Esophagus muscularis mucosa (tissue), 4 donors: Measurements from ENCODE around the gene KDM7A. TPM values are rescaled to one million over a fixed set of nuclear protein-coding genes. Genes with fewer than 3 reads are reported as not detected.

ENCODE experiments used
- DNase-seq: peaks from one replicate; pipeline ENCODE4 v3.0.0-alpha.2; 2017; ENCODE audit errors: extremely low spot score
- H3K27ac ChIP-seq, 4 donors: fragments of 200-600 bp; sonication (generic); replicated peaks in 1 of 4; 1 replicate in 3 of 4; 2 replicates in 1 of 4; pipeline ENCODE4 v1.5.1; 2016 to 2019; ENCODE audit warnings: mild to moderate bottlenecking in 1 of 4
- H3K27me3 ChIP-seq, 4 donors: fragments of 200-600 bp; sonication (generic); one replicate each; pipeline versions ENCODE4 v1.5.1 to v1.6.0; 2016 to 2019
- H3K36me3 ChIP-seq, 4 donors: fragments of 200-600 bp; sonication (generic); one replicate each; pipeline ENCODE4 v1.5.1; 2016 to 2019
- H3K4me1 ChIP-seq, 4 donors: fragments of 200-600 bp; sonication (generic); one replicate each; pipeline ENCODE4 v1.5.1; 2016 to 2019
- H3K4me3 ChIP-seq, 4 donors: fragments of 200-600 bp; sonication (generic); 1 replicate in 2 of 4; 2 replicates in 2 of 4; pipeline ENCODE4 v1.5.1; 2016 to 2019; ENCODE audit warnings: mild to moderate bottlenecking in 4 of 4, moderate library complexity in 1 of 4
- H3K9me3 ChIP-seq, 4 donors: fragments of 200-600 bp; sonication (generic); 1 replicate in 3 of 4; 2 replicates in 1 of 4; pipeline ENCODE4 v1.5.1; 2016 to 2019
- EP300 ChIP-seq: sonication (generic); formaldehyde crosslinking; IDR thresholded peaks from one replicate; pipeline ENCODE4 v1.6.1; 2017; ENCODE audit warnings: antibody characterized with exemption
- POLR2A ChIP-seq: fragments of 450-650 bp; IDR thresholded peaks from one replicate; pipeline ENCODE4 v1.6.1; 2017; ENCODE audit warnings: antibody characterized with exemption, moderate library complexity, mild to moderate bottlenecking, low read depth
- POLR2AphosphoS5 ChIP-seq, 2 donors: sonication (generic); formaldehyde crosslinking; IDR thresholded peaks; one replicate each; pipeline ENCODE4 v1.6.1; 2017; ENCODE audit warnings: antibody characterized with exemption in 2 of 2
- WGBS: methylation state at CpG from one replicate; pipeline ENCODE4 v1.1.5; 2018; 5-methylcytosine and 5-hydroxymethylcytosine counted together
- intact Hi-C: fragments of 100-400 bp; cut with DNase I; formaldehyde crosslinking; loops from one replicate; pipeline ENCODE4 v1.15.1; 2023
- total RNA-seq, 4 donors: library from RNA; depleted of rRNA; stranded (reverse); fragments of >200 nt; gene quantifications; one replicate each; pipeline versions ENCODE4 v1.1.0 to v1.2.1, GENCODE V29; 2016
- TF ChIP-seq, protein P1 (sequence below), 3 experiments: fragments of 200-600 bp in 2 of 3; fragments of 450-650 bp in 1 of 3; sonication (generic) in 2 of 3; IDR thresholded peaks; one replicate each; pipeline ENCODE4 v1.5.1; 2017 to 2019; ENCODE audit warnings: antibody characterized with exemption in 3 of 3, mild to moderate bottlenecking in 2 of 3, moderate library complexity in 1 of 3

Gene KDM7A
- total RNA-seq, 4 donors from 2014 or later: 13.5 to 23.7 (median 19.5) TPM

DNA sequence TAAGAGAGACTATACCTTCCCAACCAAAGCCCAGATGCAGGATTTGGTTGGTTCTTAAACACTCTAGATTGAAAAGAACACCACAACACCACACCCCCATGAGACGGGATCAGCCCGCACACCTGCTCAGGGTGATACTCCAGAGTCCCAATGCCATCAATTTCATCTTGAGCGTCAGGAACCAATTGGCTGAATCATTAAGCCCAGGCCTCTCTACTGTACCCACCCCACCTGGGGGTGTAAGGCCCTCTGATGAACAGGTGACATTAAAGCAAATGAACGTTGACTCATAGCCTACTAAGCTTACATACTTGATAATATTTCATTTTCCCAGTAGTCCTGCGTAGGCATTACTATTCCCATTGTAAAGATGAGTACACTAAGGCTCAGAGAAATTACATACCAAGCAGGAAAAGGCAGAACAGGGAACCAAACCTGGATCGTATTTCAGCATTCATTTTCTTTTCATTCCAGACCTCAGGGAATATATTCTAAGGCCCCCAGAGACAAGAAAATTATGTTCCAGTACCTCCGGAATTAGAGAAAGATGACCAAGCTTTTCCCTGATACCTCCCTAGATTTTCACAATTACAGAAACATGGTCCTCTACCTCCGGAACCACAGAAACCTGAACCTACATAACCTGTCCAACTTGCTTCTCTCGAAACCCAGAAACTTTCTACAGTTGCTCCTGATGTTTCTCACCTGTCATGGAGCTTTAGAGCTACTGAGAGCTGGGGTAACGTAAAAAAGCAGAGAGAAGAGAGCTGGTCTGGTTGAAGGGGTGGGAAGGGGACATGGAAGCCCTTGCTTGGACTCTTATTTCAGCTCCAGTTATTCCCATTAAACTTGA lies 43.1 kb upstream of the KDM7A start:
- peaks cover 0 to 6% (median 0%) of the 10 kb centered on the region in 4 donors for H3K27me3 ChIP-seq
- intact Hi-C loops: no loop called here
- no peaks in the 10 kb centered on the region for H3K4me1 ChIP-seq
- TF ChIP-seq, protein P1, sequence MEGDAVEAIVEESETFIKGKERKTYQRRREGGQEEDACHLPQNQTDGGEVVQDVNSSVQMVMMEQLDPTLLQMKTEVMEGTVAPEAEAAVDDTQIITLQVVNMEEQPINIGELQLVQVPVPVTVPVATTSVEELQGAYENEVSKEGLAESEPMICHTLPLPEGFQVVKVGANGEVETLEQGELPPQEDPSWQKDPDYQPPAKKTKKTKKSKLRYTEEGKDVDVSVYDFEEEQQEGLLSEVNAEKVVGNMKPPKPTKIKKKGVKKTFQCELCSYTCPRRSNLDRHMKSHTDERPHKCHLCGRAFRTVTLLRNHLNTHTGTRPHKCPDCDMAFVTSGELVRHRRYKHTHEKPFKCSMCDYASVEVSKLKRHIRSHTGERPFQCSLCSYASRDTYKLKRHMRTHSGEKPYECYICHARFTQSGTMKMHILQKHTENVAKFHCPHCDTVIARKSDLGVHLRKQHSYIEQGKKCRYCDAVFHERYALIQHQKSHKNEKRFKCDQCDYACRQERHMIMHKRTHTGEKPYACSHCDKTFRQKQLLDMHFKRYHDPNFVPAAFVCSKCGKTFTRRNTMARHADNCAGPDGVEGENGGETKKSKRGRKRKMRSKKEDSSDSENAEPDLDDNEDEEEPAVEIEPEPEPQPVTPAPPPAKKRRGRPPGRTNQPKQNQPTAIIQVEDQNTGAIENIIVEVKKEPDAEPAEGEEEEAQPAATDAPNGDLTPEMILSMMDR (IDR thresholded peaks at IDR 0.05): no peak
- TF ChIP-seq EP300 (no peak), POLR2AphosphoS5 (IDR thresholded peaks at IDR 0.05) (no peak), POLR2A (no peak)
- no peak for DNase-seq
- peaks cover 0 to 8% (median 0%) of the 10 kb centered on the region in 4 donors for H3K9me3 ChIP-seq
- H3K36me3 ChIP-seq: no peaks in the 10 kb centered on the region
- no peak overlapping the region for H3K4me3 ChIP-seq
- no peak overlapping the region for H3K27ac ChIP-seq
- WGBS: 85% methylated on average over 9 of the region's 10 CpGs

DNA sequence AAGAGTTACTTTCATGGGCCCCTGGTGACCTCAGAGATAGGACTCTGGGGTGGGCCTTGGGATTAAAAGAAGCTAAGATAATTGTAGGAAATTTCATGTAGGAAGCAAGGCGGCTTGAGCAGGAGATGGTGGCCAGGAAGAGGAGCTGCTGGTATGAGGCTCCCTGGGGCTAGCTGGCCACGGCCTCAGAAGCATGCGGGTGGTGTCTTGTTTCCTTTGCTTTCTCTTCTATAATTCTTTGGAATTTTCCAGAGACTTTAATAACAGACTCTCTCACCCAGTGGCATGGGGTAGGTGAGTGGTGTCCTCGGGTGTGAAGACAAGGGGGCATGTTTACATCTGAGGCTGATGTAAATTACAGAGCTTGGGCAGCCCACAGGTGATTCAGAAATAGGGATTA lies 41.9 kb upstream of the KDM7A start:
- no peak overlapping the region for H3K27ac ChIP-seq
- peaks cover 0 to 6% (median 0%) of the 10 kb centered on the region in 4 donors for H3K27me3 ChIP-seq
- H3K4me1 ChIP-seq: no peaks in the 10 kb centered on the region
- H3K36me3 ChIP-seq: no peaks in the 10 kb centered on the region
- no peak overlapping the region for H3K4me3 ChIP-seq
- intact Hi-C loops: no loop called here
- whole genome bisulfite sequencing: 90% methylated on average over 4 of the region's 4 CpGs
- TF ChIP-seq POLR2A (no peak), POLR2AphosphoS5 (IDR thresholded peaks at IDR 0.05) (no peak), EP300 (no peak)
- TF ChIP-seq, protein P1 (IDR thresholded peaks at IDR 0.05): no peak
- peaks cover 0 to 8% (median 0%) of the 10 kb centered on the region in 4 donors for H3K9me3 ChIP-seq
- DNase-seq: no peak

DNA sequence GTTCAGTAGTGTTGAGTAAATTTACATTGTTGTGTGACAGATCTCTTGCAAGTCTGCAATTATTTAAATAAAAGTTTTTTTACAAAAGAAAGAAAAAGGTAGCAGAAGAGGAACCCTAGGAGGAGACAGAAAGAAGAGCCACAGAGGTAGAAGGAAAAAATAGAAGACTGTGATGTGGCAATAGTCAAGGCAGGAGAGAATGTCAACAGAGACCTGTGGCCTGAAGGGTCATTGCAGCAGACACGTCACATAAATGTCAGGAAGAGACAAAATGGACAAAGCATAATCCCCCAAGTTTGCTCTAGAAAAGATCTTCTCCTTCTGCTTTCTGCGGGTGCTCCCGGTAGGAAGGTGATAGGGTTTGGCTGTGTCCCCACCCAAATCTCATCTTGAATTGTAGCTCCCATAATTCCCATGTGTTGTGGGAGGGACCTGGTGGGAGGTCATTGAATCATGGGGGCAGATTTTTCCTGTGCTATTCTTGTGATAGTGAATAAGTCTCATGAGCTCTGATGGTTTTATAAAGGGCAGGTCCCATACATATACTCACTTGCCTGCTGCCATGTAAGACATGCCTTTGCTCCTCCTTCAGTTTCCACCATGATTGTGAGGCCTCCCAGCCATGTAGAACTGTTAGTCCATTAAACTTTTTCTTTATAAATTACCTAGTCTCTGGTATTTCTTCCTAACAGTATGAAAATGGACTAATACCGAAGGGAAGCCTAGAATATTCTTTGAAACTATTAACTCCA lies 41.1 kb upstream of the KDM7A start:
- no peak for DNase-seq

DNA sequence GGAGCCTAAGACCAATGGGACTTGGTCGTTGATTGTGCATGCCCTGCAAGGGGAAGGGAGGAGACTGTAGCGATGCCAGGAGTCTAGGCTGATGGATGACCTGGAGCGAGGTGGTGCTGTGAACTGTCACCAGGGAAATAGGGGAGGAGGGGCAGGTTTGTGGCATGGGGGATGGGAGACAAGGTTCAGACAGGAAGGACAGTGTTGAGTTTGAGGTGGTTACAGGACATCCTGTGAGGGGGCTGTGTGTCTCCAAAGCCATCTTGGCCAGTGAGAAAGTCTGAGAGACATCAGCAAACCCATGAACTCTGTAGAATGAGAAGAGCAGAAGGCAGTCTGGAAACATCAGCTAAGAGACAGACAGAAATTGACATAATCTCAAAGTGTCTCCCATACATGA lies 38.5 kb upstream of the KDM7A start:
- Histone ChIP-seq H3K27ac (no peak overlapping the region), H3K4me3 (no peak overlapping the region), H3K4me1 (no peaks in the 10 kb centered on the region), H3K9me3 (peaks cover 0 to 8% (median 0%) of the 10 kb centered on the region in 4 donors), H3K36me3 (no peaks in the 10 kb centered on the region), H3K27me3 (no peaks in the 10 kb centered on the region)
- DNase-seq: no peak
- TF ChIP-seq POLR2A (no peak), EP300 (no peak), POLR2AphosphoS5 (IDR thresholded peaks at IDR 0.05) (no peak)
- TF ChIP-seq, protein P1 (IDR thresholded peaks at IDR 0.05): no peak
- intact Hi-C loops: no loop called here
- WGBS: 73% methylated on average over 3 of the region's 3 CpGs

More for the DNA sequence above, 41.1 kb upstream of the KDM7A start:
- Histone ChIP-seq H3K4me1 (no peaks in the 10 kb centered on the region), H3K27me3 (peaks cover 0 to 5% (median 0%) of the 10 kb centered on the region in 4 donors), H3K9me3 (peaks cover 0 to 8% (median 0%) of the 10 kb centered on the region in 4 donors), H3K4me3 (no peak overlapping the region), H3K36me3 (no peaks in the 10 kb centered on the region), H3K27ac (no peak overlapping the region)
- WGBS: 89% methylated on average over 4 of the region's 4 CpGs
- intact Hi-C loops: no loop called here
- TF ChIP-seq, protein P1 (IDR thresholded peaks at IDR 0.05): no peak
- no peak for TF ChIP-seq EP300
- no peak for TF ChIP-seq POLR2A
- TF ChIP-seq POLR2AphosphoS5 (IDR thresholded peaks at IDR 0.05): no peak
